ENCODE results near the gene BRSK2.
"Not testable (repeated sequence)": the region's sequence is repeated elsewhere in the genome, so short reads cannot be mapped to it uniquely, and the experiment has no call there.

BRSK2 gene

GRCh38 chr11:1354125-1354938 lies 35.4 kb upstream of the BRSK2 start:
- DNase-seq, result no peak

- DNase-seq, result no peak
Observed at GRCh38 chr11:1356007-1356435, 33.7 kb upstream of the BRSK2 start.

GRCh38 chr11:1356478-1356960 lies 33.2 kb upstream of the BRSK2 start:
- no peak for DNase-seq

- DNase-seq, result no peak
Observed at GRCh38 chr11:1358286-1358685, 31.4 kb upstream of the BRSK2 start.

GRCh38 chr11:1358931-1359330 lies 30.8 kb upstream of the BRSK2 start:
- not testable (repeated sequence) for DNase-seq

- no peak for DNase-seq
Observed at GRCh38 chr11:1359556-1359955, 30.2 kb upstream of the BRSK2 start.

- no peak for DNase-seq
Observed at GRCh38 chr11:1360181-1360834, 29.4 kb upstream of the BRSK2 start.

- DNase-seq, result no peak
Observed at GRCh38 chr11:1360835-1361357, 28.8 kb upstream of the BRSK2 start.

GRCh38 chr11:1361882-1362281 lies 27.9 kb upstream of the BRSK2 start:
- no peak for DNase-seq

- no peak for DNase-seq
Observed at GRCh38 chr11:1367721-1368120, 22.0 kb upstream of the BRSK2 start.

- DNase-seq, result no peak
Observed at GRCh38 chr11:1368216-1368615, 21.5 kb upstream of the BRSK2 start.

GRCh38 chr11:1368966-1369365 lies 20.8 kb upstream of the BRSK2 start:
- no peak for DNase-seq

- no peak for DNase-seq
Observed at GRCh38 chr11:1369371-1370005, 20.2 kb upstream of the BRSK2 start.

GRCh38 chr11:1370186-1371025 lies 19.3 kb upstream of the BRSK2 start:
- DNase-seq, result no peak

GRCh38 chr11:1371026-1371325 lies 18.8 kb upstream of the BRSK2 start:
- no peak for DNase-seq

- DNase-seq, result no peak
Observed at GRCh38 chr11:1371377-1371776, 18.4 kb upstream of the BRSK2 start.

- no peak for DNase-seq
Observed at GRCh38 chr11:1371836-1372465, 17.8 kb upstream of the BRSK2 start.

- no peak for DNase-seq
Observed at GRCh38 chr11:1372660-1373059, 17.1 kb upstream of the BRSK2 start.

GRCh38 chr11:1373536-1374214 lies 16.1 kb upstream of the BRSK2 start:
- DNase-seq, result no peak

- DNase-seq, result no peak
Observed at GRCh38 chr11:1375161-1375954, 14.4 kb upstream of the BRSK2 start.

GRCh38 chr11:1375955-1376258 lies 13.8 kb upstream of the BRSK2 start:
- no peak for DNase-seq

Measured in activated gamma-delta T cell (primary cell).